GM18526 (cell line): ENCODE data around the gene RFFL.

Source experiments
- POLR2A ChIP-seq: IDR thresholded peaks from 3 replicates; pipeline ENCODE4 v1.6.1; 2011; ENCODE audit not compliant: insufficient read length; ENCODE audit errors: extremely low read depth

RFFL gene

DNA sequence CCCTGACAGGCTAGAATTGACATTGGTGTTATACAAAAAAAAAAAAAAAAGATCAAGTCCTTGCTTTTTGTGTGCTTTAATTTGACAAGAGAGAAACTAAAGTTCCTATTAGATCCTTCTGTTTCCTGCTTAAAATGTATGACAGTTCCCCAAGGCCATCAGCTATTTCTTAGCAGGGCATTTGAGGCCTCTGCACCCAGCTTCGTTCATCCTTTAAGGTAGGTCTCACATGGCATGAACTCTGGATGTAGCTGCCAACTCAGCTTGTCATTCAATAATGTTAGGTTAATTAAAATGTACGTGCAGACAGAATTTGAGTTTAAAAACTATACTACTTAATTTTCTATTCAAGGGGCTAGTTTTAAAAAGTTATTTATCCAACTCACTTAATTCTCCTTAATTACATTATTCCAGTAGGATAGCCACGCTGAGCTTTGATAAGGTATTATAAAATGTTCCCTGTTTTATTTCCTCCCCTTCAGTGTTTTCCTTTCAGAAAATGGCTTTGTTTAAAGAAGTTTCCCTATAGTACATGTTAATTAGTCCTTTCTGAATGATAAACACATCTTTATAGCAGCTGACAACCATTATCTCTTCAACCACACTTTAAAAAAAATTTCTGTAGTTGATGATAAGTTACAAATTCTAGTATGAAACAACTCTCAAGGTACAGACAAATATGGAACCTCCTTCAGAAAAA, 1.2 kb upstream of the RFFL start:
- no peak for TF ChIP-seq POLR2A

DNA sequence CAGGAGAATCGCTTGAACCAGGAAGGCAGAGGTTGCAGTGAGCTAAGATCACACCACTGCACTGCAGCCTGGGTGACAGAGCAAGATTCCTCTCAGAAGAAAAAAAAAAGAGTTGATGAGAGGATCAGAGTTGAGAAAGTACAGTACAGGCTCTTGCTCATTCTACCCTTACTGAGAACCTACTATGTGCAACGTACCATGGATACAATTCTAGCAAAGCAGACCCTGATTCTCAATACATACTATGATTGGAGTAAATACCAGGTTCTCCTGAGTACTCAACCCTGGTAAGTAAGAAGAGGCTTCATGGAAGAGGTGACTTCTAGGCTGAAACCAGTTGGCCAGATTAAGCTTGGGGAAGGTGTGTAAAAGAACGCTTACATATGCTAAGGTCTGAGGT, 1.2 kb downstream of the RFFL start:
- no peak for TF ChIP-seq POLR2A

DNA sequence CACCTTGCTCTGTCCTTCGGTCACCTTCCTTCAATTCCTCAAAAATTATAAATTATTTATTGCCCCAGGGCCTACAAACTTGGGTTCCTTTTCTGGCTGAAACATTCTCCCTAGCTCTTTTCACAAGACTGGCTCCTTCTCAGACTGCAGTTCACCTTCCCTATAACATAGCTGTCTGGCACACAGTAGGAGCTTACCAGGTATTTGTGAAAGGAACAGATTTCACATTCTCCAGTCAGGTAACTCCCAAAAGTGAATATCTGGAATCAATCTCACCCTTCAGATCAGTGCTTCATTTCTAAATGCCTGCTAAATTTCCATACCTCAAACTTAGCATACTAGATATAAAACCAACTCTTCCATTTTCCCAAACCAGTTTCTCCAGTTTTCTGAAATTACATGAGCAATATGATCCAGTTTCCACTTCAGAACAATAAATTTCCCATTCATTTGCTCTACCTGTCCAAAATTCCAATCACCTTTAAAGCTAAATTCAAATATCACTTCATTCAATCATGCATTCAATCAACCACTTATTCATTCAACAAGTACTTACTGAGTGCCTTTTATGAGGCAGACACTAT, 6.1 kb downstream of the RFFL start:
- TF ChIP-seq POLR2A = no peak

DNA sequence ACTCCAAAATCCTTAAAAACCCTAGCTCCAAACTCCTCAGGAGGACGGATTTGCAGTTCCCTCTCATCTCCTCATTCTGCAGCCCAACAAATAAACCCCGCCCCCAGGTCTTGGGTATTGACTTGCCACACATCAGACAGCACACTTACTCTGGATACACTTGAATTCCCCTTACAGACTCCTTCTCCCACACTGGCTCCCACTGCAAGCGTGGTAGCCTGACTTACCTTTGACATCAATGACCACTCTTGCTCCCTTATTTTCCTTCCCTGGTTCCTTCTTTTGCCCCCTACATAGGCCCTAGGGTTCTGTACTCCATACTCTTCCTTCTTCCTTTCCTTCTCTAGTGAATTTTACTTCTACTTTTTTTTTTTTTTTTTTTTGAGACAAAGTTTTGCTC, 7.5 kb downstream of the RFFL start:
- no peak for TF ChIP-seq POLR2A

DNA sequence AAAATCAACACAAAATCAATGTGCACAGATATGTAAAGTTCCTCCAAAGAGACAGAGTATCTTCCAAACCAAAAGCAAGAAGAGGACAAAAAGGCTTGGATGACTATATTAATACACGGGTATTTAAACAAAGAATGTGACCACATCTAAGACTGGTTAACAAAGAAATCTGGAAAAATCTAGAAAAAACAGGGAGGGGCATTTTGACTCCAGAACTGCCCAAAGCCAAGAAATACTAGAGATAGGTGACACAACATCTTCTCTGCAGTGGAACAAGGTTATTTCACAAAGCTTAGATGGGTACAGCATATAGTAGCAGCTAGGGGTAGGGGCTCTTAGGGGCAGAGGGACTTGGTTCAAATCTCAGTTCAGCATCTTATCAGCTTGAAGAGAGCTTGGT, 10.3 kb downstream of the RFFL start:
- no peak for TF ChIP-seq POLR2A

DNA sequence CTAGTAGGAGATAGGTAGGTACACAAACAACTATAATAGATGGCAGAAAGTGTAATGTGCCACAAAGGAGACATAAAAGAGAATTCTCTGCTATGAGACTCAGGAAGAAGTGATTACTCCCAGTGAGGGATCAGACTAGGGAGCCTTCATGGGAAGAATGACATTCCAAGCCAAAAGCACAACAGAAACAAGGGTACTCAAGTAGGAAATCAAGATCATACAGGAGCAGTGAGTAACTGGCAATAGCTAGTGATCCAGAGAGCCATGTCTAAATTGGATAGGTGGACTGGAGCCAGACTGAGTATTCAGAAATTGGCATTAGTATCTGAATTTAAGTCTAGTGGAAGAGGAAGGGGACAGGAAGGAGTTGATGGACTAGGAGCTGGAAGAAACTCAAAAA, 10.7 kb downstream of the RFFL start:
- TF ChIP-seq POLR2A = no peak

DNA sequence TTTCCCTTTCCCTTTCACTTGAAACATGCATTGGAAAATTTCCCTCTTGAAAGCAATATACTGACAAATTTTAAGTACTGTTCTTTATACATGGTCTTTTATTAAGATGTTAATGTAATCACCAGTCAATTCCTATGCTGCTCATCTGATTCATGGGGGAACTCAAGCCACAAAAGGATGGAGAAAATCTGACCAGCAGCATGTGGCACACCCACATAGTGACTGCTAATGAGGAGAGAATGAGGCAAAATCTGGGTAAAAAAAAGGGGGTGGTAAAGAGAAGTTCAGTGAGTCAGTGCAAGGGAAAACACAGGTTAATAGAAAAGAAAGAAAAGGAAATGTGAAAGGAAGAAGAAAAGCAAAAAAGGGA, 11.3 kb downstream of the RFFL start:
- no peak for TF ChIP-seq POLR2A

DNA sequence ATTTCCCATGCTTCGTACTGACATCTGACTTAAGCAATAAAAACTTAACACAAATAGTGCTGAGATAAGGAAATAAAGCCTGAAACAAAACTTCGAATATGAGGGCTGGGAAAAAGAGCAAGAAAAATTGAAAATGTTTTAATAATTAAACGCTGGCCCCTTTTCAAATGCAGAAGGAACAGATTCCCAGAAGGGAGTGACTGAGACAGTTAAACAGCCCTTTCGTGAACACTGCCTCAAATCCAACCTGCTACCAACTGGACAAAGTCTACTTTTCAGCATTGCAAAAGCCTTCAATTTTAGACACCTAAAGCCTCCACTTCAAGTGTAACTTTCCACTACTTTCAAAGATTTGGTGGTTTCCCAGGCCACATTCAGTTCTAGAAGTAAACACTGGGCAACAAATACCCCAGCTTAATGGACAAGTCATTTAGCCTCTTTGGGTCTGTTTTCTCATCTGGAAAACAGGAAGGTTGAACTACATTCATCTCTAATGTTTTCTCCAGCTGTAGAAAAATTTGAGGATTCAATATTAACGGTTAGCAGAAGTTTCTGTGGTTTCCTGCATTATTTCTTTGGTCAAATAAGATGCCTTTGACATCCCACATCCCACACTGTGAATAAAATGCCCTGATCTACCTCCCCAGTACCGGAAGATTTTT, 11.8 kb downstream of the RFFL start:
- TF ChIP-seq POLR2A = no peak

DNA sequence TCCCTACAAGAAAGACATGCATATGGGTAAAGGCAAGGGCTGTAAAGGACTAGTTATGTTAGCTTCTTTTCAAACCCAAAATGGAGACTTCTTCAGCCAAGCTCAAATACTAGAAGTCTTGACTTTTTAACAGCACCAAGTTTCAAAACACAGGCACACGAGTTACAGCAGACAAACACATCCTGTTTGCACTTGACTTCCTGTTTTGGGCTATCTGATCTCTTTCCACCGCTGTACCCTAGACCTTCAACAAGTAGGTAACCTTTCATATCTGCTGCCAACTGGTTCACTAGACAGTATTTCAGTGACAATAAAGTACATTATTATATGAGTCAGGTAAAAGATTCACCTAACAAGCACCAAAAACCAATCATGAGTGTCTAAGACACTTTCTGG, 12.3 kb downstream of the RFFL start:
- no peak for TF ChIP-seq POLR2A

DNA sequence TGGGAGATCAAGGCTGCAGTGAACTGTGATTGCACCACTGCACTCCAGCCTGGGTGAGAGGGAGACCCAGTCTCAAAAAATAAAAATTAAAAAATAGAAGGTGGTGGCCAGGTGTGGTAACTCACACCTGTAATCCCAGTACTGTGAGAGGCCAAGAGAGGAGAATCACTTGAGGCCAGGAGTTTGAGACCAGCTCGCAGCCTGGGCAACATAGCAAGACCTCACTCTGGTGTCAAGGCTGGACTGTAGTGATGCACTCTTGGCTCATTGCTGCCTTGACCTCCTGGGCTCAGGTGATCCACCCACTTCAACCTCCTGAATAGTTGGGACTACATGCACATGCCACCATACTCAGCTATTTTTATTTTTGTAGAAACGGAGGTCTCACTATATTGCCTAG, 13.3 kb downstream of the RFFL start:
- TF ChIP-seq POLR2A = no peak

DNA sequence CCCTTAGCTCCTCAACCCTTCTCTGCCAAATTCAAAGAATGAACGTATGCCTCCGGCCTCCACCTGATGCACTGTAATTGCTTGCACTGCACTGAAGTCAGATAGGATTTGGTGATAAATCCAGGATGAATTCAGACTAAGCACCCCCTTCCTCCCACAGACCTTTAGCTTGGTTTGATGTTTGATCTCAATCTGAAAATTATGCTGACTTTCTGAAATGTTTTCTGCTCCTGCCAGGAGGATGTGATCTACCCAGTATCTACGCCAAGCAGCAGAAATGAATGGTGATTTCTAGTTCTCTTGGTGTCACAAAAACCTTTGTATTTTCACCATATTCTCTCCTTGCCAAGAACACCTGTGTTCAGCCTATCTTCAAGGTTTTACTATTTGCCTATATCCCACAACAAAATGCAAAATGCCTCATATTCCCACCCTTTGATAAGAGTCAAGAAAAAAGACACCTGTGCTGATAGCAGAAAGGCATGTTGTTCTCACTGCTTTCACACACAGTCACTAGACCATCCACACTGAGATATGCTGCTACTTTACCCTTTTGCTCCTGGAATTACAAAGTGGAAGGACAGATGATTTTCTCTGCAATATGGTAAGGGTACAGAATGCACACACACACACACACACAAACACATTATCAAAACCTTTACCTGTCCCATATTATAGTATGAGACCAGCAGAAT, 14.7 kb downstream of the RFFL start:
- no peak for TF ChIP-seq POLR2A

DNA sequence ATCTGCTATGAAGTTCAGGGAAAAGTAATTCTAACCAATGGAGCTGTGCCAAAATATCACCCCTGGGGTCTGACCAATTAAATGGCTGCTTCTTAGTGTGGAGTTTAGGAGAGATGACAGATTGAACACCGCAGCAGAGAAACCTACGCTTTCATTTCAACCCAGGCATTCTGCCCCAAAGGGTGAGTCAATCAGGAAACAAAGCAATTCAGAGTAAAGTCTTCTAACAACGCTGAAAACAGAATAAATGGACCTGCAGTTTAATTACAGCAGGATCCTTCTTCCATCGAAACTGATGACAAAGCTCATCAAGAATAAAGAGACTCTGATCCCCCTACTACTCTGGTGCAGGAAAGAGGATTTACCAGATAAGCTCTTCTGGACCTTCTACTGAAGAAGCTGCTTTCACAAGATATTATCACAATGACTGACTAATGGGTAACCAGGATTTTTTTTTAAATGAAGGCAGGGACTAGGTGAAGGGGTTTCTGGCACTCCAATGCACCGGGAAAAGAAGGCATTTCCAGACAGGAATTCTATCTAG, 16.7 kb downstream of the RFFL start:
- TF ChIP-seq POLR2A = no peak

DNA sequence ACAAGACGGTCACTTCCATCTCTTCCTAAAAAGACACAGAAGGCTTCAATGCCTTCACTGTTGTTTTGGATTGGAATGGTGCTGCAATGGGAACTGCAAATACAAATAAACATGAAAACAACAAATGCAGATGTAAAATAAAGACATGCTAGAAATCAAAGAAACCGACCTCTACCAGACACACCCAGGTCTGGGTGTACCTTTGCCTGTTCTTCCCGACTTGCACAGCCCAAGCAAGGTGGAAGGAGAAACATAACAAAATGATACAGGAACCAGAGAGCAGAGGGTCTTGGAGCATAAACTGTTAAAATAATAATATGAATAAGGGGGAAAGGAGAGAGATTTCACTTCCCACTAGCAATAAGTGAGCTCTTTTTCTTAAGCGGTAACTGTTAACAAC, 17.3 kb downstream of the RFFL start:
- no peak for TF ChIP-seq POLR2A

DNA sequence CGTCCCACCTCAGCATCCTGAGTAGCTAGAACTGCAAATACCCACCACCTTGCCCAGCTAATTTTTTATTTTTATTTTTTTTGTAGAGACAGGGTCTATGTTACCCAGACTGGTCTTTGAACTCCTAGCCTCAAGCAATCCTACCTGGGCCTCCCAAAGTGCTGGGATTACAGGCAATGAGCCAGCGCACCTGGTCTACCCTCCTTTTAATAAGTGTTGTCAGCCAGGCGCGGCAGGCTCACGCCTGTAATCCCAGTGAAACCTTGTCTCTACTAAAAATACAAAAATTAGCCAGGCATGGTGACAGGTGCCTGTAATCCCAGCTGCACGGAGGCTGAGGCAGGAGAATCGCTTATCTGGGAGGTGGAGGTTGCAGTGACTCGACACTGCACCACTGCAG, 19.3 kb downstream of the RFFL start:
- TF ChIP-seq POLR2A = no peak

DNA sequence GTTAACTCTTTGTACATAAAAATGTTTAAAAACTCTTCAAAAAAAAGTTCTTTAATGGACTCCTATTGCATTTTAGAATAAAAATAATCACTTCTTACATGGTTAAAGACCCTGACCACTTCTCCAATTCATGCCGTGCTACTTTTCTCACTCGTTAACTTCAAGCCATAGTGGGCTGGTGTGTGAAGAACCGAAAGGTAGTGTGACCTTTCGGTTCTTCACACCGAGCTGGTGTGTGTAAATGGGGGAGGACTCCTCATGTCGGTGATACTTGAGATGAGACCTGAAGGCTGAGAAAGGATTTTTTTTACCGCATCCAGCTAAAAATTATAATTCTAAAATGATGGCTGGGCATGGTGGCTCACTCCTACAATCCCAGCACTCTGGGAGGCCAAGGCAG, 22.1 kb downstream of the RFFL start:
- TF ChIP-seq POLR2A = no peak

DNA sequence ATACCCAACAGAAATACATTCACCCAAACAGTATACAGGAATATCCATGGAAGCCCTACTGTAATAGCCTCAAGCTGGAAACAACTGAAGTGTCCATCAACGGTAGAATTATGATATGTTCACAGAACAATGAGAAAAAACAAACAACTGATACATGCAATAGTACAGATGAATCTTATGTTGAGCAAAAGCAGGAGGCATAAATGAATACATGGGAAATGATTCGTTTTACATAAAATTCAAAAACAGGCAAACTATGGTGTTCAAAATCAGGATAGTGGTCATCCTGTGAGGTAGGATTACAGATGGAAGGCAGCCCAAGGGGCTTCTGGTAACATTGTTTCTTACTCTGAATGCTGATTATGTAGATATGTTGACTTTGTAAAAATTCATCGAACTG, 25.1 kb downstream of the RFFL start:
- TF ChIP-seq POLR2A = no peak
